CD4-positive, alpha-beta T cell (primary cell): ENCODE measurements around the gene IRS2. TPM values are rescaled to one million over a fixed set of nuclear protein-coding genes. Genes with fewer than 3 reads are reported as not detected.

Experiments used
- ATAC-seq: fragments of 200-7000 bp; cut with Tn5 transposase; one replicate; pipeline ENCODE4 v1.10.0; 2022; ENCODE audit warnings: mild to moderate bottlenecking; ENCODE audit not compliant: poor library complexity
- CTCF ChIA-PET: fragments of 350-600 bp; sonication (Branson Sonifier 250); formaldehyde crosslinking; loops from one replicate; lab custom pipeline; 2021; ENCODE audit warnings: antibody characterized with exemption, inconsistent platforms; lab: Charles Lee
- POLR2A ChIA-PET: fragments of 350-600 bp; sonication (Branson Sonifier 250); formaldehyde crosslinking; loops from one replicate; lab custom pipeline; 2021; ENCODE audit warnings: antibody characterized with exemption, inconsistent platforms; lab: Charles Lee
- DNase-seq, 14 experiments: peaks; one replicate each; pipeline ENCODE4 v3.0.0-alpha.2; 2013 to 2020; ENCODE audit warnings: mixed read lengths in 2 of 14
- H3K27ac ChIP-seq, 2 donors: one replicate each; pipeline versions ENCODE4 v1.5.1 to v1.7.0; 2013; ENCODE audit warnings: low read length in 2 of 2, low read depth in 1 of 2, mild to moderate bottlenecking in 1 of 2
- H3K27me3 ChIP-seq, 2 experiments: 1 replicate in 1 of 2; 2 replicates in 1 of 2; pipeline versions ENCODE4 v1.6.1 to v1.7.0; 2013; ENCODE audit warnings: low read length in 2 of 2, control low read depth in 1 of 2, mild to moderate bottlenecking in 1 of 2, moderate library complexity in 1 of 2; ENCODE audit not compliant: insufficient read depth in 2 of 2, control insufficient read depth in 1 of 2
- H3K36me3 ChIP-seq: one replicate; pipeline ENCODE4 v1.6.1; 2013; ENCODE audit warnings: low read length, control low read depth; ENCODE audit not compliant: insufficient read depth
- H3K4me1 ChIP-seq: one replicate; pipeline ENCODE4 v1.6.1; 2013; ENCODE audit warnings: low read length, control low read depth; ENCODE audit not compliant: insufficient read depth
- H3K4me3 ChIP-seq: one replicate; pipeline ENCODE4 v1.5.1; 2013; ENCODE audit warnings: mild to moderate bottlenecking, low read length, moderate library complexity
- H3K9me3 ChIP-seq, 2 experiments: 1 replicate in 1 of 2; 2 replicates in 1 of 2; pipeline versions ENCODE4 v1.6.1 to v1.7.0; 2013; ENCODE audit warnings: low read length in 2 of 2, mild to moderate bottlenecking in 2 of 2, control low read depth in 1 of 2, moderate library complexity in 1 of 2; ENCODE audit not compliant: control insufficient read depth in 1 of 2, insufficient read depth in 1 of 2
- H3K27ac Mint-ChIP-seq: one replicate; pipeline ENCODE4 v1.8.0; 2020; ENCODE audit warnings: mixed read lengths
- H3K27me3 Mint-ChIP-seq: one replicate; pipeline ENCODE4 v1.8.0; 2021; ENCODE audit warnings: mixed read lengths
- H3K36me3 Mint-ChIP-seq: one replicate; pipeline ENCODE4 v1.8.0; 2021; ENCODE audit warnings: low read depth, mixed read lengths
- H3K4me1 Mint-ChIP-seq: one replicate; pipeline ENCODE4 v1.8.0; 2021; ENCODE audit warnings: low read depth, mixed read lengths
- H3K4me3 Mint-ChIP-seq: one replicate; pipeline ENCODE4 v1.8.0; 2020; ENCODE audit warnings: mild to moderate bottlenecking, mixed read lengths
- H3K9me3 Mint-ChIP-seq: one replicate; pipeline ENCODE4 v1.8.0; 2020; ENCODE audit warnings: mixed read lengths
- intact Hi-C, 2 experiments: fragments of 100-400 bp; cut with DNase I in 1 of 2; cut with micrococcal nuclease in 1 of 2; formaldehyde crosslinking; loops; one replicate each; pipeline versions ENCODE4 v1.15.1 to v1.9.0; 2023 to 2025; cut with DNase I, micrococcal nuclease
- total RNA-seq, 174 experiments: library from RNA in 2 of 174; stranded (reverse) in 2 of 174; gene quantifications; one replicate each; pipeline ENCODE4 v1.2.3 and lab custom pipeline; 2021 to 2026
- TF ChIP-seq, protein P1 (sequence below): fragments of 200-600 bp; IDR thresholded peaks from one replicate; pipeline ENCODE4 v1.8.0; 2022; ENCODE audit warnings: antibody characterized with exemption, mild to moderate bottlenecking

Gene IRS2
- total RNA-seq, 2 experiments from 2014 or later, result 188 to 193 TPM

DNA sequence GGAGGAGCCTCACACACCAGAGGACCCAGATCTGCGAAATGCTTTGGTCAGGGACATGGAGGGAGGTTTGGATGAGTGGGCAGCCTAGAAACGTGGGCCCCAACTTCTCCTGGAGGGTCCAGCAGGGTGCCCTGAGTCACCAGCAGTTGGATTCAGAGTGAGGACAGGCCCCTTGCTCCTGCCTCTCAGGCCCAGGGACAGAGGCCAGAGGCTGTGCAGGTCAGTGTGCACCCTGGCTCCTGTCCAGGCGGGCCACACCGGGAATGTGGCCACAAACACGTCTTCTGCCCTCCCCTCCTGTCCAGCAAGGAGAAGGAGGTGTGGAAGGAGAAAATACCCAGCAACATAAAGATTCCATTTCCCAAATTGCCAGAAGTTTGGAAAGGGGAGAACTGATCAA, 19.4 kb downstream of the IRS2 start:
- no peak overlapping the region for H3K27ac Mint-ChIP-seq
- intact Hi-C loops, result no loop called here
- DNase-seq, result no peak
- Histone ChIP-seq H3K4me1 (peaks cover 14% of the 10 kb centered on the region), H3K9me3 (no peaks in the 10 kb centered on the region), H3K4me3 (no peak overlapping the region), H3K27ac (no peak overlapping the region), H3K27me3 (no peaks in the 10 kb centered on the region), H3K36me3 (peaks cover 5% of the 10 kb centered on the region)
- peaks cover 73% of the 10 kb centered on the region for H3K4me1 Mint-ChIP-seq
- H3K4me3 Mint-ChIP-seq, result no peak overlapping the region
- ATAC-seq, result no peak
- H3K36me3 Mint-ChIP-seq, result peaks cover 45% of the 10 kb centered on the region
- CTCF ChIA-PET, result no interaction called here
- TF ChIP-seq, protein P1, sequence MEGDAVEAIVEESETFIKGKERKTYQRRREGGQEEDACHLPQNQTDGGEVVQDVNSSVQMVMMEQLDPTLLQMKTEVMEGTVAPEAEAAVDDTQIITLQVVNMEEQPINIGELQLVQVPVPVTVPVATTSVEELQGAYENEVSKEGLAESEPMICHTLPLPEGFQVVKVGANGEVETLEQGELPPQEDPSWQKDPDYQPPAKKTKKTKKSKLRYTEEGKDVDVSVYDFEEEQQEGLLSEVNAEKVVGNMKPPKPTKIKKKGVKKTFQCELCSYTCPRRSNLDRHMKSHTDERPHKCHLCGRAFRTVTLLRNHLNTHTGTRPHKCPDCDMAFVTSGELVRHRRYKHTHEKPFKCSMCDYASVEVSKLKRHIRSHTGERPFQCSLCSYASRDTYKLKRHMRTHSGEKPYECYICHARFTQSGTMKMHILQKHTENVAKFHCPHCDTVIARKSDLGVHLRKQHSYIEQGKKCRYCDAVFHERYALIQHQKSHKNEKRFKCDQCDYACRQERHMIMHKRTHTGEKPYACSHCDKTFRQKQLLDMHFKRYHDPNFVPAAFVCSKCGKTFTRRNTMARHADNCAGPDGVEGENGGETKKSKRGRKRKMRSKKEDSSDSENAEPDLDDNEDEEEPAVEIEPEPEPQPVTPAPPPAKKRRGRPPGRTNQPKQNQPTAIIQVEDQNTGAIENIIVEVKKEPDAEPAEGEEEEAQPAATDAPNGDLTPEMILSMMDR, result no peak
- H3K27me3 Mint-ChIP-seq, result no peaks in the 10 kb centered on the region
- no peaks in the 10 kb centered on the region for H3K9me3 Mint-ChIP-seq
- POLR2A ChIA-PET, result no interaction called here

GRCh38 chr13:109764470-109765291, 21.7 kb downstream of the IRS2 start:
- DNase-seq (peak in 5 of 14 experiments; percentile 13 to 60 (median 42)), ATAC-seq (peak; percentile 45)
- CTCF ChIA-PET, result no interaction called here
- Mint-ChIP-seq H3K4me1 (peaks cover 78% of the 10 kb centered on the region), H3K27ac (no peak overlapping the region), H3K27me3 (no peaks in the 10 kb centered on the region), H3K36me3 (peaks cover 31% of the 10 kb centered on the region), H3K4me3 (peak overlapping the region; percentile 31), H3K9me3 (no peaks in the 10 kb centered on the region)
- H3K4me1 ChIP-seq, result peaks cover 18% of the 10 kb centered on the region
- H3K27me3 ChIP-seq, result no peaks in the 10 kb centered on the region
- POLR2A ChIA-PET, result interaction anchor here (1.2 kb wide), 1 partner anchor 21 kb away, joined by 3 read pairs; no protein-coding TSS in a partner anchor
- H3K4me3 ChIP-seq, result no peak overlapping the region
- no peak overlapping the region for H3K27ac ChIP-seq
- no peaks in the 10 kb centered on the region for H3K9me3 ChIP-seq
- no peaks in the 10 kb centered on the region for H3K36me3 ChIP-seq
- TF ChIP-seq, protein P1, result peak; percentile 29
- intact Hi-C loops, result loop anchor here in 1 of 2 experiments (2.0 kb wide), 1 partner anchor 14 kb away; no protein-coding TSS in a partner anchor

DNA sequence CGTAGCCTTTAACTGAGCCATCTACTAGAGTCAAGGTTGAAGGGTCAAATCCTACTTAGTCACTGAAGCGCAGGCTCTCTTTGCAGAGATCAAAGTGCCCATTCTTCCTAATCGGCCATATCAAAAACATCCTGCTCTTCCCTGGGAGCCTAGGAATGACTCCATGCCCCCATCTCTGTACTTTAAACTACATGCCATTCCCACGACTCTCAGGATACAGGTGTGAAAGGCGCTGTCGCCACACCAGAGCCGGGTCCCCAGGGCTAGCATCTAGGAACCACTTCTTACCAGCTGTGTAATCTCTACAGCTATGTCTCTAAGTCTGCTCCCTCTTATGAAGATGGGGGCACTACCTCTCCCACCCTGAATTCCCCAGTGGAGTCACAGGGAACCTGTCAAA, 22.3 kb downstream of the IRS2 start:
- POLR2A ChIA-PET, result interaction anchor here (1.2 kb wide), 1 partner anchor 21 kb away, joined by 3 read pairs; no protein-coding TSS in a partner anchor
- H3K27me3 ChIP-seq, result no peaks in the 10 kb centered on the region
- no peak overlapping the region for H3K4me3 ChIP-seq
- peaks cover 18% of the 10 kb centered on the region for H3K4me1 ChIP-seq
- TF ChIP-seq, protein P1, result no peak
- CTCF ChIA-PET, result no interaction called here
- intact Hi-C loops, result loop anchor here in 1 of 2 experiments (2.0 kb wide), 1 partner anchor 15 kb away; no protein-coding TSS in a partner anchor
- H3K4me3 Mint-ChIP-seq, result no peak overlapping the region
- ATAC-seq (no peak), DNase-seq (no peak)
- no peaks in the 10 kb centered on the region for H3K27me3 Mint-ChIP-seq
- no peaks in the 10 kb centered on the region for H3K36me3 ChIP-seq
- H3K27ac Mint-ChIP-seq, result no peak overlapping the region
- H3K4me1 Mint-ChIP-seq, result peaks cover 73% of the 10 kb centered on the region
- no peaks in the 10 kb centered on the region for H3K9me3 ChIP-seq
- H3K9me3 Mint-ChIP-seq, result no peaks in the 10 kb centered on the region
- peaks cover 24% of the 10 kb centered on the region for H3K36me3 Mint-ChIP-seq
- H3K27ac ChIP-seq, result no peak overlapping the region
